Neural progenitor cell (in vitro differentiated cells): ENCODE measurements around the gene CDH23.

Experiments
- CTCF ChIP-seq: fragments of 200-600 bp; sonication (generic); IDR thresholded peaks from 2 replicates; pipeline ENCODE4 v1.5.1; 2017; ENCODE audit warnings: antibody characterized with exemption, mild to moderate bottlenecking
- EZH2 ChIP-seq: fragments of 200-600 bp; sonication (generic); IDR thresholded peaks from 2 replicates; pipeline ENCODE4 v1.6.1; 2017; ENCODE audit warnings: antibody characterized with exemption, mild to moderate bottlenecking, moderate library complexity
- EZH2phosphoT487 ChIP-seq: fragments of 200-600 bp; sonication (generic); IDR thresholded peaks from 2 replicates; pipeline ENCODE4 v1.6.1; 2017; ENCODE audit warnings: antibody characterized with exemption

GRCh38 chr10:71357792-71358265 is 38.9 kb upstream of the CDH23 start:
- TF ChIP-seq CTCF (no peak), EZH2 (no peak), EZH2phosphoT487 (no peak)
